GM13976 (cell line): Measurements from ENCODE around the gene QKI.

Experiments used
- DNase-seq: peaks from one replicate; pipeline ENCODE4 v3.0.0; 2012; ENCODE audit warnings: low spot score
- CTCF ChIP-seq: IDR thresholded peaks from 2 replicates; pipeline ENCODE4 v1.5.1; 2012; ENCODE audit warnings: borderline replicate concordance, mild to moderate bottlenecking; ENCODE audit not compliant: insufficient read depth; ENCODE audit errors: extremely low read depth, missing control alignments, control extremely low read depth
- in situ Hi-C: fragments of 300-500 bp; cut with MboI; formaldehyde crosslinking; loops from one replicate; pipeline ENCODE4 v1.12.0; 2022; ENCODE audit warnings: low sequenced_read_pairs, mixed read lengths, inconsistent platforms; ENCODE audit not compliant: unreplicated experiment

Gene QKI

DNA sequence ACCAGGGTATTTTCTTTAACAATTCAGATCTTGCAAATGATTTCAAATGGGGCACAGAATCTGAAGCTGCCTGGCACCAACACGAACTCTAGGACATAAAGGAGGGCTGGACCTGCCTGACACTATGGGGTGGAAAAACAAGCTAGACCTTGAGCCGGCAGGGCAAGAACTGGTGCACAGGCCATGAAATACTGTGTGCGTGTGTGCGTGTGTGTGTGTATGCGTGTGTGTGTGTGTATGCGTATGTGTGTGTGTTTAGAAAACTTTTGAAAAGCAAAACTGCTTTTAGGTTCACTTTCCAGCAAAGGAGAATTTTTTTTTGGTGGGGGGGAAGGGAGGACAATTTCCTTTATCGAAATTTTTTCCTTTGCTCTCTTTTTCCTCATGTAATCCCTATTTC lies 11.9 kb upstream of the QKI start:
- TF ChIP-seq CTCF = no peak
- DNase-seq = no peak
- in situ Hi-C loops = loop anchor here (25.0 kb wide), 1 partner anchor 710 kb away; no protein-coding TSS in a partner anchor

DNA sequence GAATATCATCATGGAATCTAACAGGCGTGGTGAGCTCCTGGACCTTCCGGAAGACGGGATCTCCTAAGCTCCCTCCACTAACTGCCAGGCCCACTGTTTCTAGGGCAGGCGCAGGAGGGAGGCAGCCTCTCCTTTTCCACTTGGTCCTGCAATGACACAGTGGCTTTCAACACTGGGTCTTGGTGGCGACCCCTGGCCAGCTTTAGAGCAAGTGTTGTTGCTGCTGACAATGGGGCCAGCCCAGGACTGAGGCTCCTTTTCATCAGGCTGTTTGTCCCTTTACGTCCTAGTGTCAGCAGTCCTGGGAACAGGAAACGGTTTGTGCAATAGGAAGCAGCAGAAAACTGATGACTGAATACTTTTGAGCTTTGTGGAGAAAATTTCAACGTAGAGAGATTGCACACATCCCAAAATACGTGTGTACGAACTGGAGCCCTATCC lies 9.7 kb upstream of the QKI start:
- in situ Hi-C loops = loop anchor here (25.0 kb wide), 1 partner anchor 707 kb away; no protein-coding TSS in a partner anchor
- DNase-seq = no peak
- no peak for TF ChIP-seq CTCF

DNA sequence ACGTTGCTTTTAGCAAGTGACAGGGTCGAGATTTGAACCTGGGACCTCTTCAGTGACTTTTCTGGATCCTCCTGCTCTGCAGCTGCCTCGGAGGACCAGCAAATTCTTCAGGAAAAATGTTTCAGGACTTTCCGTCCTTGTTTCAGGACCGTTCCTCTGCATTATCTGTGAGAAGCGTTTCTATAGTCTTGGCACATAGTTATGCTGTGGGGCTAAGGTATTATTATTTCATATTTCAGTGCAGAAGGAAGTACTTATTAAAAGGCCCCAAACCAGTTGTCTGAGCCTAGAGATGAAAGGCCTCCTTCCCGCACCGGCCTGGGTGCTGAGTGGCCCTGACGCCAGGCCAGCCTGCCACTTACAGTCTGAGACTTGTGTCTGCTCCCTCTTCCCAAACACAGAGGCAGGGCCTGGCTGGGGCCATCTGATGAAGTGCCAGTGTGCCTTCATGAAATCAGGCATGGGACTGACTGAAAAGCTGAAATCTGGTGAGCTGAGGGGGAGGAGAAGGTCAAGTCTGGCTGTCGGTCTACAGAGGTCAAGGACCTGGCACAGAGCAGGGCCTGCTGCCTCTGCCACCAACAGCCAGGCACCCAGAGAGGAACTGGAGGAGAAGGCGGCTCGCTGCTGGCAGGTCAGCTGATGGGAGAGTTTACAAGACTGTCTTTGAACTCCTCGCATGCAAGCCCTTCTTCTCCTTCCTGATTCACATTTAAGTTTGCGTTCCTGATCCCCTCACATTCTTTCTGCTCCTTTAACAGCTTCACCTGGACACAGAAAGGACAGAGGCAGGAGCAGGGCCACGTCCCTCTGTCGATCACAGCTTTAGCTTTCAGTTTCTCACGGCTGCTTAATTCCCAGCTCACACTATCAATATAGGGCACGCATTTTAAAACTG lies 8.9 kb upstream of the QKI start:
- in situ Hi-C loops = loop anchor here (25.0 kb wide), 1 partner anchor 707 kb away; no protein-coding TSS in a partner anchor
- peak; percentile 46 for DNase-seq
- TF ChIP-seq CTCF = no peak

GRCh38 chr6:163406366-163406765 lies 8.2 kb upstream of the QKI start:
- DNase-seq = no peak
- TF ChIP-seq CTCF = no peak
- in situ Hi-C loops = loop anchor here (25.0 kb wide), 1 partner anchor 706 kb away; no protein-coding TSS in a partner anchor

- DNase-seq = no peak
- TF ChIP-seq CTCF = no peak
- in situ Hi-C loops = loop anchor here (25.0 kb wide), 1 partner anchor 705 kb away; no protein-coding TSS in a partner anchor
These were observed 7.7 kb upstream of the QKI start for GRCh38 chr6:163406830-163407229.

DNA sequence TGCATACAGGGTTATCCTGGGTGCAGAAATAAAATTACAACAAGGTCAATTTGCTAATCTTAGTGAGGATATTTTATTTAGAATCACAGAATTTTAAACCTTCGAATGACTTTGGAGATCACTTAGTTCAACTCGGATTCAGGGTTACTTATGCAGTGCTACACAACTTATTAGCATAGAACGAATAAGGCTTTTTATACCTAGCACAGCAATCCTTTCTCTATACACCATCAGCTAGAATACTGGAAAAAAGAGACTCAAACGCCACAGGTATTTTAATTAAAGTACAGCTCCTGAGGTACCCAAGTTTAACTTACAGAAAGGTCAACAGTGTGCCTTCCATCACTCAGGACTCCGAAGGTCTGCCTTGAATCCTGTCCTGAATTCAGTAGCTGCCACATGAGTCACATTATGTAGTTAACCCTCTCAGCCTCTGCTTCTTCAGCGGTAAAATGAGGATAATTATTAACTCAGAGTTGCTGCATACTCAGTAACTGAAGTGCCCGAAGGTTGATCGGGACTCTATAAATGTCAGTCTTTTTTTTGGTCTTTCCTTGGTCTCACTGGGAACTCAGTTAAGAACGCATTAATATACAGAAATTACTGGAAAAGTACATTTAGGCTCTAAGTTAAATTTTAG lies 6.0 kb upstream of the QKI start:
- TF ChIP-seq CTCF = no peak
- DNase-seq = no peak
- in situ Hi-C loops = loop anchor here (25.0 kb wide), 1 partner anchor 704 kb away; no protein-coding TSS in a partner anchor
